HL-60/S4 treated with retinoic acid at 250 ng/mL for 4 days and 3 days (cell line): ENCODE data around the gene TRDN.
"Not testable (repeated sequence)": the region's sequence is repeated elsewhere in the genome, so short reads cannot be mapped to it uniquely, and the experiment has no call there.

Experiments
- in situ Hi-C: fragments of 300-500 bp; cut with MboI; formaldehyde crosslinking; loops from 2 replicates; pipeline ENCODE4 v1.7.0; 2022; ENCODE audit warnings: low sequenced_read_pairs

The TRDN gene

DNA sequence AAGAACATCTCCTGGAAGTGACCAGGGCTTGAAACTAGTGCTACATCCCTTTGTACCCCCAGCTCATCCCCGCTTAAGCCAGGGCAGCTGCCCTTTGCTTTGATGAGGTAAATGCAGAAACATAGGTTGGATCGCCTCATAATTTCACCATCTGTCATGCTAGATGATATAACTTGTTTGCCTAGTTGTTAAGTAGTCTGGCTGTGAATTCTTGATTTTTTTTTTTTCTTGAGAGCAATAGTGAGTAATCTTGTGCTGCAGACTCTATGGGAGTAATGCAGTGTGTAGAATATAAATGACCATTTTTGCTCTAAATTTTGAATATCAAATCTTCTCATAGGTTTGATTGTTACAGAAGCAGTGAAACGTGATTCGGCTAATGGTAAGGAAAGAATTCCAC is 4.1 kb downstream of the TRDN start:
- in situ Hi-C loops, result no loop called here

DNA sequence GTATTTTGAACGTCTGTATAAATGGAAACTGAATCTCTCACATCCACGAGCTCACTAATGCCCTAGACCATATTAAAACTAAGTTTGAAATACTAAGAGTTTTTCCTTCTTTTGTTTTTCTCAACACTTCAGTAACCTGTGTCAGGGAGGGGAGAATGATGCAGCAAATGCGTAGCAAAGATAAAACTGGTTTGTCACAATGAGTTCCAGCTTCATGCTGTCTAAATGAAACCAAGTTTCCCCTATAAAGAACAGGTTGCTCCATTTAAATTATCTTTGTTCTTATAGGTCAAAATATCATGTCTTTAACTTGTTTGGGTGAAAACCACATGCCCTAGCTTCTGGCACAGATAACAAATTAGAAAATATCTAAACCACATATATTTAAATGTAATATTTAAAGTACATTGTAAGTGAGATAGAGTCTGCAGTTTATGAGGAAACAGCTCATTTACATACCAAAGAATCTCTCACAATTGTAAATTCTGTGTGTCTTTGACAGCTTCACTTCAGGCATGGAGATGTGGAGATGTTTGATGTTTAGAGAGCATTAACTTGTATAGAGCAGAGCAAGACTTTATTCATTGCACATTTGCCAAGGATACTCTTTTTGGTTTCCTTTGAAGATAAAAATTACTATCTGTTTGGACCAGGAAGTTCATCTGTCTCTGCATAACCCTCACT is 7.3 kb downstream of the TRDN start:
- in situ Hi-C loops, result no loop called here

DNA sequence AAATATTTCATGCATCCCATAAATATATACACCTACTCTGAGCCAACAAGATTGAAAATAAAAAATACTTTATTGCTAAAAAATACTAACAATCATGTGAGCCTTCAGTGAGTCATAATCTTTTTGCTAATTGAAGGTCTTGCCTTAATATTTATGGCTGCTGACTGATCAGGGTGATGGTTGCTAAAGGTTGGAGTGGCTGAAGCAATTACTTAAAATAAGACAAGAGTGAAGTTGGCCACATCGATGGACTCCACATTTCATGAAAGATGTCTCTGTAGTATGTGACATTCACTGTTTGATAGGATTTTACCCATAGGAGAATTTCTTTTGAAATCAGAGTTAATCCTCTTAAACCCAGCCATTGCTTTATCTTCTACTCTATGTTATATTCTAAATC is 11.1 kb downstream of the TRDN start:
- in situ Hi-C loops, result no loop called here

DNA sequence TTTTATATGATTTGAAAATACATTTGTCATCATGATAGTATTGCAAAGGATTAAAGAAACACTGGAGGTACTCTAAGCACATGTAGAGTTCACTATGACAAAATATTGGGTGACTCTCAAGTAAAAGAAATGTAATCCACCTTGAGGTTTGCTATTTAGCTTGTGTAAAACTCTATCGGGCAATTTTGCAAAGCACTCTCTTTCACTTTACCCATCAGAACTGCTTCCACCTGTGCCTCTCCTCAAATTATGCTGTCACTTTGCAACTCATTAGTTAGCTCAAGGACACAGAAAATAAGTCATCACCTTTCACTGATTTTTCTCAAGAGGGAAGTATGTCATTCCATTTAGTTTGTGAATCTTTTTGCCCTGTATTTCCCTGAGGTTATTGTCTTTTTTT is 14.0 kb downstream of the TRDN start:
- in situ Hi-C loops, result no loop called here

DNA sequence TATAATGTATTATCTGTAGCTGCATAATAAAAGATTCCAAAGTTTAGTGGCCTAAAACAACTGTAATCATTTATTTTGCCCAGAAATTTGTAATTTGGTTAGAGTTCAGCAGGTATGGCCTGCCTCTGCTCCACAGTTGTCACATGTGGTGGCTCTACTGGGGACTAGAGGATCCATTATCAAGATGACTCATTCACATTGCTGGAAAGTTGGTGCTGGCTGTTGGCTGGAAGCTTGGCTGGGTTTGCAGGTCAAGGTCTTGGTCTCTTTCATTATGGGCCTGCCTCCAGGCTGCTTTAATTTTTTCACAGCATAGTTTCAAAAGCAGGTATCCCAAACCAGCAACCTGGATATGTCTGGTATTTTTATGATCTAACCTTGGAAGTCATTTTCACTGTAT is 17.6 kb downstream of the TRDN start:
- in situ Hi-C loops, result no loop called here

DNA sequence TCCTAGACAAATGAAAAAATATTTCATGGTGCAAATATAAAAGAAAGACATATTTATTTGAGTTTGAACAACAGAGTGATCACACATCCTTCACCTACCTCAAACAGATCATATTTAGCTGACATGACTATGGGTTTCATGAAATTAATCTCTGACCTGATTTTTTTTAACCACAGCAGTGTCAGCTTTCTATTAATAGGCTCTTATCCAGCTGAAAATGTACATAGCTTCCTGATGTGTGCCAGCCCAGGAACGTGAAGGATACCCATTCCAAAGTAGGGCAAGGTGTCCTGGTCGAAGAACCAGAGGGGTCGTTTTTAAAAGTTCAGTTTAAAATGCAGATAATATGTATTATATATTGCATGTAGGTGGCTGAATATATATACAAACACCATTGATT is 19.8 kb downstream of the TRDN start:
- in situ Hi-C loops, result no loop called here

DNA sequence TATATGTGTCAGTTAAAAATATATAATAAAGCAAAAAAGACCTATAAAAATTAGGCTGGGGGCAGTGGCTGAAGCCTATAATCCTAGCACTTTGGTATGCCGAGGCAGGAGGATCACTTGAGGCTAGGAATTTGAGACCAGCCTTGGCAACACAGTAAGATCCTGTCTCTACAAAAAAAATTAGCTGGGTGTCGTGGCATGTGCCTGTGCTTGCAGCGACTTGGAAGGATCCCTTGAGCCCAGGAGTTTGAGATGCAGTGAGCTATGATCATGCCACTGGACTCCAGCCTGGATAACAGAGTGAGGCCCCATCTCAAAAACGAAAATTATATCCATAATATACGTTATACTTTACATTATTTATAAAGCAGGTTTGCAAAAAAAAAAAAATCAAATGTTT is 20.7 kb downstream of the TRDN start:
- in situ Hi-C loops, result no loop called here

DNA sequence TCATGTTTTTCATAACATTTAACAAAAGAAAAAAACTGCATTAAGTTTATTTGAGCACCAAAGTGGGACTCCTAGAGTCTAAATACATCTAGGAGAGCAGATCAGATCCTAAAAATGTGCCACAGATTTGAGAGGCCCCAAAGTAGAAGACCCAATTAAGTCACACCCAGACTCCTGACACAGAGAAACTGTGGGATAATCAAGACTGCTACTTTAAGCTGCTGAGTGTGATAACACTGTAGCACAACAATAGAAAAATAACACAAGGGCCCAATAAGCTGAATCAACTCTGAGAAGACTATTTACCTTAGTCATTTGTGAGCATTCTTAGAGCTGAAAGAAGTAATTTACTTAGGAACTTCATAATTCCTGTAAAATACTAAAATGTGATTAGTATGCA is 26.0 kb downstream of the TRDN start:
- in situ Hi-C loops, result no loop called here

DNA sequence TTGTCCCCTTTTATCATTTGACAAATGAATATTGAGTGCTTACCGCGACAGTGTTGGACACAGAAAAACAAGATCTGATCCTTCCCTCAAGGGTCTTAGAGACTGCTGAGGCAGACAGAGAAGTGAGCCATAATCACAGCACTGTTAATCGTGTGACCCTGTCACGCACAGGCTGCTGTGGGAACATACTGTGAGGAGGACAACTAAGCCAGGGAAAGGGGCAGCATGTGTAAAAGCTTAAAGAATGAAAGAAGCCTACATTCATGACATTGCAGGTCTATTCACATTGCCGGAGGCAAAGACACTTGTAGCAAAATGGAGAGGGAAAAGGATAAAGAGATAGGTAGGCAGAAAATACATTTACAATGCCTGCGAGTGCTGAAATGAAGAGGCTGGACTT is 32.7 kb downstream of the TRDN start:
- in situ Hi-C loops, result no loop called here

DNA sequence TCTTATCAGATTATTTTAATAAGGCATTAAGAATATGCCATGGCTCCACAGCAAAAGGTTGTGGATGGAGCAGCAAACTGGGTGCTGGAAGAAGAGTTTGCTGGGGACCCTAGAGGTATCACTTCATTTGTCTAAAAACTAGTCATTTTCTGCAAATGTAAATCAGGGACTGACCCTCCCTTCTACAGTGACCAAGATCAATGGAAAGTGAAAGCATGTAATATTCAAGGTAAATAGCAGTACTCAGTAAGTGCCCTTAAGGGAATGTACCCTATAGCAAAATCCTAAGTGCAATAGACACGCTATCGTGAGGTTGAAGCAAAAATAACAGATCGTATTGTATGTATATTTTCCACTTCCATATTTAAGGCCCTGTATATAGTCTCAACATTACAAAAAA is 38.7 kb downstream of the TRDN start:
- in situ Hi-C loops, result no loop called here

DNA sequence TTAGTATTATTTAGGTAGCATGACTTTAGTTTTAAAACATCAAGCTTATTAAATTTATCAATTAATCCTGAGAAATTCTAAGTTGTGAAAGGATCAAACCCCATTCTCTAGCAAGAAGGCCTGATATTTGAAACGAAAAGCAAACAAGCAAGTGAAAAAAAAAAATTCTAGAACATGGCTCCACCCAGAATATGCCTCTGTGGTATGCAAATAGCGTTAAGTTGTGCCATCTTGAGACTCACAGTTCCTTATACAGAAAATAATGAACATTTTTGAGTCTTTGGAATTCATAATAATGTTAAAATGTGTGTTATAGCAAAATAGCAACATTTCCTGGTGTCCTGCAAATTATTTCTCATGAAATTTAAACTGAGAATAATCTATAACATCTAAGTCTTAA is 42.0 kb downstream of the TRDN start:
- in situ Hi-C loops, result no loop called here

DNA sequence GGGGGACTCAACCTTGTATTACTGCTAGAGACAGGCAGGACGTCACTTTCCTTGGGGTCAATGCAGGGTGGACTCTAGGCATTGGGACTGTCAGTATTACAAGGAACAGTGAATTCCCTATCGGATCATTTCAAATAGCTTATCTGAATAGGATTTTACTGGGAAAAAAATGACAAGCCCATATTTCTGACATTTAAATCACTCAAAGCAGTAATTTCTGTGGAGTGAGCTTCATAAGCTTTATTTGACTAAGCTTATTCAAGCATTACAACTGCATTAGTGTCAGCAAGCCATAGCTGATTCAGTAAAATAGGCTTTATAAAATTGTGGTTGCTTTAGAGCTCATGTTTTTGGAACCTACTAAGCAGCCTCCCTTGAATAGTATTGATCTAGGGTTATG is 44.3 kb downstream of the TRDN start:
- in situ Hi-C loops, result no loop called here

DNA sequence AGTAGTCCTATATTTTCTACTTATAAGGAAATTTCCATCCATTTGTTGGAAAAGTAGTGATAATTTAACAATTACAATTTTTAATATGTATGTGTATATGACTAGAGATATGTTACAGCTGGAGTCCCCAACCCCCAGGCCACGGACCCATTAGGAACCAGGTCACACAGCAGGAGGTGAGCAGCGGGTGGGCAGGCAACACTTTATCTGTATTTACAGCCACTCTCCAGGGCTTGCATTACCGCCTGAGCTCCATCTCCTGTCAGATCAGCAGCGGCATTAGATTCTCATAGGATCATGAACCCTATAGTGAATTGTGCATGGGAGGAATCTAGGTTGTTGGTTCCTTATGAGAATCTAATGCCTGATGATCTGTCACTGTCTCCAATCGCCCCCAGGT is 46.8 kb downstream of the TRDN start:
- in situ Hi-C loops, result no loop called here

DNA sequence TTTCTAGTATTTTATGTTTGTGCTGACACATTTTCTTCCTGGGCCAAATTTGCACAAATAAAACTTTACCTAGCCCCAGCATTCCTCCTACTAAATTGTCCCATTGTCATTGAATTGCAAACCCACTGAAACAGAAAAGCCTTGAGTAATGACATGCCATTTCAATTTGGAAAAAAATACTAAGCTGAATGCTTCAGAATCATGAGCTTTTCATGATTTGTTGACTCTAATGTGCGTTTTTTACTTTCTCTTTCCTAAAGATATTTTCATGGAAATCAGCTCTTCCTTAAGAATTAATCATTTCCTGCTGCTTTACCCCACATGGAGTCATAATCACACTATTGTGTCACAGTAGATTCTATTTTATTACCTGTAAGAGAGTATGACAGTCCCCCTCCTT is 47.4 kb downstream of the TRDN start:
- in situ Hi-C loops, result no loop called here

DNA sequence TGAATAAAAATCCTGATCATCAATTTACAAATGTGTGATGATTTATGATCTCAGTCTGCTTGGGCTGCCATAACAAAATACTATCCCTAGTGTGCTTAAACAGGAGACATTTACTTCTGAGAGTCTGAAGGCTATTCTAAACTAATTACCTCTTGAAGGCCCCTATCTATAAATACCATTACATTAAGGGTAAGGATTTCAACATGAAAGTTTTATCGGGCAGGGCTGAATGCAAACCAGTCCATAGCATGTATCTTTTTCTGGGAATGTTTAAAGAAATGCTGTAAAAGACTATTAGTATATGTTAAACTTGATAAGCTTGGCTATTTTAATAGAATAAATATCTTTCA is 48.2 kb downstream of the TRDN start:
- in situ Hi-C loops, result no loop called here

DNA sequence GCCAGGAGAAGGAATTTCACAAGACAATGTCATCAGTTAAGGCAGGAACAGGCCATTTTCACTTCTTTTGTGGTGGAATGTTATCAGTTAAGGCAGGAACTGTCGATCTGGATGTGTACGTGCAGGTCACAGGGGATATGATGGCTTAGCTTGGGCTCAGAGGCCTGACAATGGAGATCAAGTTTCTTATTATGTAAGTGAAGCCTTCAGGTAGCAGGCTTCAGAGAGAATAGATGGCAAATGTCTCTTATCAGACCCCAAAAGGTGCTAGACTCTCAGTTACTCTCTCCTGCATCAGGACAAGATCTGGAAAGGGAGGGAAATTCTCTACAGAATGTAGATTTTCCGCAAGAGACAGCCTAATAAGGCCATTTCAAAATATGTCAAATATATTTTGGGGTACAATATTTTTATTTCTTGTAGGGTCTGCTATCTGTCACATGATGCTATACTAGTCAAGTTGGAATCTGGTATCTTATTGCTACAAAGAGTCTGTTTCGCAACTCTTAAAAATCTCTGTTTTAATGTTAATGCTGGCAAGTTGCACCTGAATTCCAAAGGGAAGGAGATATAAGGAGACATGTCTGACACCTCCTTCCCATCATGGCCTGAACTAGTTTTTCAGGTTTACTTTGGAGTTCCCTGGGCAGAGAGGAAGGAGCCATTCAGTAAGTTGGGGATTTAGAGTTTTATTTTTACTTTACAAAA is 48.8 kb downstream of the TRDN start:
- in situ Hi-C loops, result no loop called here

DNA sequence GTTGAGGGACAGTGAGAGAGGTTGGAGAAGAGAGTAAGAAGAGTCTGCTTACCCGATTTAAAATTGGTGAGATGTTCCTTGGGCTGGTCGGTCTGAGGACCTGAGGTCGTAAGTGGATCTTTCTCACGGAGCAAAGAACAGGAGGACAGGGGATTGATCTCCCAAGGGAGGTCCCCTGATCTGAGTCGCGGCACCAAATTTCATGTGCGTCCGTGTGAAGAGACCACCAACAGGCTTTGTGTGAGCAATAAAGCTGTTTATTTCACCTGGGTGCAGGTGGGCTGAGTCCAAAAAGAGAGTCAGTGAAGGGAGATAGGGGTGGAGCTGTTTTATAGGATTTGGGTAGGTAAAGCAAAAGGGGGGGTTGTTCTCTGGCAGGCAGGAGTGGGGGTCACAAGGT is 49.3 kb downstream of the TRDN start:
- in situ Hi-C loops, result not testable (repeated sequence)

DNA sequence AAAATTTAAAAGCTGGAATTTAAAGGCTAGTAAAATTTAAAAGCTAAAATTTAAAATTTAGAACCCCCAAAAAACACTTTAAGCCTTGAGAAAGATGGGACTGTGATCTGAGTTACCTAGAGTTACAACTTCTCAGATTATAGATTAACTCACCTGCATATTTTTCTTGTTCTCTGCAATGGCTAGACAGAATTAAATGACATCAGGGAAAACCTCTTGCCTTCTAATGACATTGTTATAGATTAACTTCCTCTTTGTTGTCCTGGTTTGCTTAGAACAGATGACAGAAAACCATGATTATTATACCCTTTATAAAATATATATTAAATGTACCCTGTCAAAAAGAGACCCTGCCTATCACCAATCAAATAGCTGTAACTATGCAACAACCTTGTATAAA is 56.4 kb downstream of the TRDN start:
- in situ Hi-C loops, result no loop called here

DNA sequence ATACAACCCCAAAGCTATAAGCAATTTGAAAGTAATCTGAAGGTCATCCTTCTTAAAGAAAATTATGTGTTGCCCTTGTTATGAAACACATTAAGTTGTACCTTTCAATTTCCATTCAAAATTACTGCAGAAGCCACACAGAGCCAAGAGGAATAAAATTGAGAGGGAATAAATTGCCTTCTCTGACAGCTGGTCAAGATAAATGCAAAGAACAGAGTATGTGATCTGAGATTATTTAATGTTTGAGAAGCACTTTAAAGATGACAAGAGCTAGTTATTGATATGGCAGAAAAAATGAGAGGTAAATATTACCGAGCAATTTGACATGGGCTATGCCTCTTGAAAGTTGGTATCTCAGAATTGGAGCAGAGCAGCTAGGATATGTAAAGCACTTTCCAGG is 61.6 kb downstream of the TRDN start:
- in situ Hi-C loops, result no loop called here

DNA sequence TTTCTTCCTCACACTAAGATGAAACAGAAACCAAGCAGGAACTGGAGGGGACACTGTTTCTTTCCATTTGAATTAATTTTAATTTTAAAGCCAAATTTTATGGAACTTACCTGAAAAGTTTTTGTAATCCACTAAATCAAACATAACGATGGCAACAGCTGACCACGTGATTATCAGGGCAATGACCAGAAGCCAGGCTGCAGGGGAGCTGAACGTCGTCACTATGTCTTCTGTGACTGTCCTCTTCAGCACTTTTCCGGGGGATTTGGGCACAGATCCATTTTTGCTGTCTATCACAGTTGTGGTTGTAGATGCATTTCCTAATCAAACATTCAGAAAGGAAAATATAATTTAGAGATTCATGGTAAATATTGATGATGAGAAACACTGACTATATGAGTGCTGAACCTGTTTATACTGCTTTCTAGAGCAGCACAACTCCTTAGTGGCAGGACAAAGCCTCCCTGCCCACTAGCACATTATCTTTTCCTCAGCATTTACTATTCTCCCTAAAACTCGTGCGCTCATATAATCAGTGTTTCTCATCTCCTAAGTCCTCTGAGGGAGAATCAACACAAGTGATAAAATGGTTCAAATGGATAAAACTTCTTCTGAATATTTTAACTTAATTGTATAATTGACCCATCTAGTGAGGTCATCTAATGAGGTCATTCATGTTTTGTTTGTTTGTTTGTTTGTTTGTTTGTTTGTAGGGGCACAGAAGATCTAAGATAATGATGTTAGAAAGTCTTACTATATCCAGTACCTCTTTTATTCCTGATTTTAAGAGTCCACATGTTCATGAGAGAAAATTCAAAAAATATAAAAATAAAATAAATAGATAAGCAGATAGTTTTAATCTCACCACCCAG is 65.7 kb downstream of the TRDN start:
- in situ Hi-C loops, result no loop called here

DNA sequence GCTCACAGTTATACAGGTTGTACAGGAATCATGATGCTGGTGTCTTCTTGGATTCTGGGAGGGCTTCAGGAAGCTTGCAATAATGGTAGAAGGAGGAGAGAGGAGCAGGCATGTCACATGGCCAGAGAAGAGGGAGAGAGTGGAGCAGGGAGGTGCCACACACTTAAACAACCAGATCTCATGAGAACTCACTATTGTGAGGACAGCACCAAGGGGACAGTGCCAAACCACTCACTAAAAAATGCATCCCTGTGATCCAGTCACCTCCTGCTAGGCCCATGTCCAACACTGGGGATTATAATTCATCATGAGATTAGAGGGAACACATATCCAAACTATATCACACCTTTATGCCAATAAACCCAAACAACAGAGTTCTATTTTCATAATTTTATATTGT is 67.2 kb downstream of the TRDN start:
- in situ Hi-C loops, result no loop called here

DNA sequence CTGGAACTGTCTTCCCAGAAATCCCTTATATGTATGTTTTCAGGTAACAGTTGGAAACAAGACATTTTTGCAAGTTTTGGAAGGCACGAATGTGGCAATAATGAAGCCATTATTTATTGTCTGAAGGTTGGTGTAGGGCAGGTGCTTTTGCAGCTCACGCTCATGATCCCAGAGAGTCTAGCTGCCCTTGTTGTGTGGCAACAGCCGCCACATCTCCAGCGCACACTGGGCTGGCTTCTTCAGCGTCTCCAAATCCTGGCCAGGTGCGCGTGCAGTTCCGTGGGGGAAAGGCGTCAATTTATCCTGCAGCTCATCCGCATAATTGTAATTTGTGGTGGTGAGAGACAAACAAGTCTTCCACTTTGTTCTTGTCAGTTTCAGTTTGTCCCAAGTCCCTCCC is 71.2 kb downstream of the TRDN start:
- in situ Hi-C loops, result no loop called here
